IMR-90 (cell line): Measurements from ENCODE around the gene RIMS3. TPM values are rescaled to one million over a fixed set of nuclear protein-coding genes. Genes with fewer than 3 reads are reported as not detected.

ENCODE experiments used
- ATAC-seq: fragments of 200-7000 bp; cut with Tn5 transposase; 2 replicates; pipeline ENCODE4 v1.9.1; 2020; ENCODE audit warnings: low read depth, mild to moderate bottlenecking, moderate library complexity
- BruUV-seq: library from RNA; stranded (reverse); fragments of 400-500 nt; replicated peaks from 2 replicates; lab custom pipeline; 2021; lab: Mats Ljungman, UMichigan
- CTCF ChIA-PET: fragments of 300-600 bp; formaldehyde crosslinking; extraction: SDS; loops from one replicate; lab custom pipeline; 2021; ENCODE audit warnings: antibody characterized with exemption; lab: Yijun Ruan, JAX
- POLR2A ChIA-PET: fragments of 300-600 bp; sonication (Branson Sonifier 250); formaldehyde crosslinking; loops from one replicate; lab custom pipeline; 2022; ENCODE audit warnings: antibody characterized with exemption; ENCODE audit not compliant: unreplicated experiment; lab: Charles Lee
- DNase-seq: peaks from one replicate; pipeline ENCODE4 v3.0.0; 2013
- H2AFZ ChIP-seq: replicated peaks from 2 replicates; pipeline ENCODE3; 2013; ENCODE audit warnings: low read length, mild to moderate bottlenecking; ENCODE audit not compliant: poor library complexity
- H2AK5ac ChIP-seq: 2 replicates; pipeline ENCODE4 v1.6.1; 2013; ENCODE audit warnings: low read depth, low read length, inconsistent platforms
- H2AK9ac ChIP-seq: replicated peaks from 2 replicates; pipeline ENCODE3; 2013; ENCODE audit warnings: mild to moderate bottlenecking, low read depth, low read length, moderate library complexity; ENCODE audit not compliant: poor library complexity
- H2BK120ac ChIP-seq: 2 replicates; pipeline ENCODE4 v1.6.1; 2013; ENCODE audit warnings: low read depth, low read length, inconsistent platforms
- H2BK15ac ChIP-seq: 3 replicates; pipeline ENCODE4 v1.6.1; 2013; ENCODE audit warnings: low read depth, low read length, inconsistent platforms
- H2BK20ac ChIP-seq: 2 replicates; pipeline ENCODE4 v1.6.1; 2013; ENCODE audit warnings: low read depth, mild to moderate bottlenecking, inconsistent platforms, low read length, moderate library complexity
- H2BK5ac ChIP-seq: 2 replicates; pipeline ENCODE4 v1.6.1; 2013; ENCODE audit warnings: mild to moderate bottlenecking, low read depth, low read length, inconsistent platforms; ENCODE audit not compliant: poor library complexity, severe bottlenecking
- H3K14ac ChIP-seq: replicated peaks from 2 replicates; pipeline ENCODE4 v1.6.1; 2013; ENCODE audit warnings: low read depth, low read length, inconsistent platforms
- H3K18ac ChIP-seq: 2 replicates; pipeline ENCODE4 v1.6.1; 2013; ENCODE audit warnings: low read depth, low read length, control low read depth
- H3K23ac ChIP-seq: 2 replicates; pipeline ENCODE4 v1.6.1; 2013; ENCODE audit warnings: low read depth, low read length, inconsistent platforms
- H3K27ac ChIP-seq: 2 replicates; pipeline ENCODE4 v1.5.1; 2013; ENCODE audit warnings: mild to moderate bottlenecking, control low read depth, low read length; ENCODE audit not compliant: insufficient read depth
- H3K27me3 ChIP-seq: 2 replicates; pipeline ENCODE4 v1.6.1; 2013; ENCODE audit warnings: low read length; ENCODE audit not compliant: control insufficient read depth, insufficient read depth
- H3K36me3 ChIP-seq: 2 replicates; pipeline ENCODE4 v1.6.1; 2013; ENCODE audit warnings: low read length, mixed read lengths; ENCODE audit not compliant: control insufficient read depth, insufficient read depth
- H3K4ac ChIP-seq: 2 replicates; pipeline ENCODE4 v1.6.1; 2013; ENCODE audit warnings: low read depth, low read length, inconsistent platforms
- H3K4me1 ChIP-seq: 2 replicates; pipeline ENCODE4 v1.6.1; 2013; ENCODE audit warnings: low read length, mixed read lengths; ENCODE audit not compliant: control insufficient read depth, insufficient read depth
- H3K4me2 ChIP-seq: 2 replicates; pipeline ENCODE4 v1.6.1; 2013; ENCODE audit warnings: low read depth, mild to moderate bottlenecking, control low read depth, low read length, moderate library complexity
- H3K4me3 ChIP-seq: 2 replicates; pipeline ENCODE4 v1.5.1; 2013; ENCODE audit warnings: low read depth, mild to moderate bottlenecking, control low read depth, low read length, moderate library complexity; ENCODE audit not compliant: insufficient read depth
- H3K56ac ChIP-seq: 2 replicates; pipeline ENCODE4 v1.6.1; 2013; ENCODE audit warnings: low read length, inconsistent platforms; ENCODE audit not compliant: insufficient read depth; ENCODE audit errors: extremely low read depth
- H3K79me1 ChIP-seq, 2 experiments: 2 replicates each; pipeline ENCODE4 v1.6.1; 2013; ENCODE audit warnings: low read length in 2 of 2, inconsistent platforms in 1 of 2, low read depth in 1 of 2
- H3K9ac ChIP-seq: 2 replicates; pipeline ENCODE4 v1.6.1; 2013; ENCODE audit warnings: low read depth, low read length, control low read depth
- H3K9me1 ChIP-seq: 2 replicates; pipeline ENCODE4 v1.6.1; 2013; ENCODE audit warnings: low read length, inconsistent platforms; ENCODE audit not compliant: insufficient read depth
- H3K9me3 ChIP-seq: 2 replicates; pipeline ENCODE4 v1.6.1; 2013; ENCODE audit warnings: low read length; ENCODE audit not compliant: control insufficient read depth, insufficient read depth
- H4K20me1 ChIP-seq: 2 replicates; pipeline ENCODE4 v1.6.1; 2013; ENCODE audit warnings: low read length, inconsistent platforms; ENCODE audit not compliant: insufficient read depth
- H4K5ac ChIP-seq: 2 replicates; pipeline ENCODE4 v1.6.1; 2013; ENCODE audit warnings: mild to moderate bottlenecking, low read depth, low read length, control low read depth
- H4K8ac ChIP-seq, 2 experiments: 2 replicates each; pipeline ENCODE4 v1.6.1; 2013; ENCODE audit warnings: low read depth in 2 of 2, low read length in 2 of 2, control low read depth in 1 of 2, inconsistent platforms in 1 of 2
- H4K91ac ChIP-seq: 2 replicates; pipeline ENCODE4 v1.6.1; 2013; ENCODE audit warnings: low read depth, low read length, inconsistent platforms; ENCODE audit not compliant: insufficient read depth
- BHLHE40 ChIP-seq: fragments of 150-350 bp; IDR thresholded peaks from 2 replicates; pipeline ENCODE4 v1.6.1; 2016; ENCODE audit warnings: mild to moderate bottlenecking, low read depth, low read length
- CEBPB ChIP-seq: IDR thresholded peaks from 2 replicates; pipeline ENCODE4 v1.6.1; 2012; ENCODE audit warnings: low read depth, low read length, improper control_type of control experiment
- CHD1 ChIP-seq: IDR thresholded peaks from 2 replicates; pipeline ENCODE4 v1.6.1; 2012; ENCODE audit warnings: low read depth, low read length, improper control_type of control experiment
- ELK1 ChIP-seq: fragments of 150-350 bp; IDR thresholded peaks from 2 replicates; pipeline ENCODE4 v1.6.1; 2016; ENCODE audit warnings: low read depth, mild to moderate bottlenecking, low read length, moderate library complexity, borderline replicate concordance
- FOS ChIP-seq: fragments of 150-350 bp; IDR thresholded peaks from 2 replicates; pipeline ENCODE4 v1.6.1; 2016; ENCODE audit warnings: low read depth, low read length
- MAFK ChIP-seq: IDR thresholded peaks from 2 replicates; pipeline ENCODE4 v1.6.1; 2012; ENCODE audit warnings: low read depth, low read length, improper control_type of control experiment
- MXI1 ChIP-seq: IDR thresholded peaks from 2 replicates; pipeline ENCODE4 v1.6.1; 2012; ENCODE audit warnings: low read depth, mild to moderate bottlenecking, low read length, moderate library complexity, borderline replicate concordance
- NFE2L2 ChIP-seq: fragments of 150-350 bp; IDR thresholded peaks from 2 replicates; pipeline ENCODE4 v1.6.1; 2016; ENCODE audit warnings: low read depth, mild to moderate bottlenecking, low read length
- POLR2A ChIP-seq: IDR thresholded peaks from 2 replicates; pipeline ENCODE4 v1.6.1; 2012; ENCODE audit warnings: mild to moderate bottlenecking, low read depth, low read length
- RAD21 ChIP-seq: IDR thresholded peaks from 2 replicates; pipeline ENCODE4 v1.6.1; 2012; ENCODE audit warnings: low read length, improper control_type of control experiment
- RCOR1 ChIP-seq: IDR thresholded peaks from 2 replicates; pipeline ENCODE4 v1.6.1; 2012; ENCODE audit warnings: mild to moderate bottlenecking, low read length, improper control_type of control experiment; ENCODE audit not compliant: insufficient replicate concordance
- USF2 ChIP-seq: fragments of 150-350 bp; IDR thresholded peaks from 2 replicates; pipeline ENCODE4 v1.6.1; 2017; ENCODE audit warnings: mild to moderate bottlenecking, antibody characterized with exemption, low read length, low read depth
- WGBS, 2 experiments: methylation state at CpG; one replicate each; pipeline versions ENCODE4 v1.1.5 to v1.1.7; 2013; ENCODE audit warnings: missing lambda C conversion rate in 2 of 2; ENCODE audit not compliant: insufficient read length in 1 of 2; ENCODE audit errors: extremely low coverage in 2 of 2; 5-methylcytosine and 5-hydroxymethylcytosine counted together
- dilution Hi-C: fragments of 300-500 bp; cut with HindIII; formaldehyde crosslinking; loops from one replicate; pipeline ENCODE4 v1.14.3; 2018; ENCODE audit warnings: low sequenced_read_pairs; ENCODE audit not compliant: unreplicated experiment
- in situ Hi-C: fragments of 300-500 bp; cut with MboI; formaldehyde crosslinking; loops from 3 replicates; pipeline ENCODE4 v1.14.3; 2019; ENCODE audit warnings: low sequenced_read_pairs, inconsistent platforms, mixed read lengths
- intact Hi-C: fragments of 100-400 bp; cut with micrococcal nuclease; formaldehyde crosslinking; loops from 2 replicates; pipeline ENCODE4 v1.10.0; 2022
- polyA plus RNA-seq, 3 experiments: library from polyadenylated mRNA; depleted of rRNA; stranded (reverse); fragments of >200 nt; gene quantifications; 2 replicates each; pipeline ENCODE4 v1.2.3, GENCODE V29; 2012; ENCODE audit warnings: low replicate concordance in 1 of 3
- total RNA-seq: library from RNA; depleted of rRNA; stranded (reverse); fragments of >200 nt; gene quantifications from 2 replicates; pipeline ENCODE4 v1.2.3, GENCODE V29; 2012
- TF ChIP-seq, protein P1 (sequence below): conservative IDR thresholded peaks from 2 replicates; pipeline ENCODE4 v1.5.1; 2012; ENCODE audit warnings: mild to moderate bottlenecking, low read depth, low read length, improper control_type of control experiment

Gene RIMS3
- total and polyA plus RNA-seq, 2 of the 4 experiments (the other 2 are of a cell fraction): 0.10 to 0.36 TPM

DNA sequence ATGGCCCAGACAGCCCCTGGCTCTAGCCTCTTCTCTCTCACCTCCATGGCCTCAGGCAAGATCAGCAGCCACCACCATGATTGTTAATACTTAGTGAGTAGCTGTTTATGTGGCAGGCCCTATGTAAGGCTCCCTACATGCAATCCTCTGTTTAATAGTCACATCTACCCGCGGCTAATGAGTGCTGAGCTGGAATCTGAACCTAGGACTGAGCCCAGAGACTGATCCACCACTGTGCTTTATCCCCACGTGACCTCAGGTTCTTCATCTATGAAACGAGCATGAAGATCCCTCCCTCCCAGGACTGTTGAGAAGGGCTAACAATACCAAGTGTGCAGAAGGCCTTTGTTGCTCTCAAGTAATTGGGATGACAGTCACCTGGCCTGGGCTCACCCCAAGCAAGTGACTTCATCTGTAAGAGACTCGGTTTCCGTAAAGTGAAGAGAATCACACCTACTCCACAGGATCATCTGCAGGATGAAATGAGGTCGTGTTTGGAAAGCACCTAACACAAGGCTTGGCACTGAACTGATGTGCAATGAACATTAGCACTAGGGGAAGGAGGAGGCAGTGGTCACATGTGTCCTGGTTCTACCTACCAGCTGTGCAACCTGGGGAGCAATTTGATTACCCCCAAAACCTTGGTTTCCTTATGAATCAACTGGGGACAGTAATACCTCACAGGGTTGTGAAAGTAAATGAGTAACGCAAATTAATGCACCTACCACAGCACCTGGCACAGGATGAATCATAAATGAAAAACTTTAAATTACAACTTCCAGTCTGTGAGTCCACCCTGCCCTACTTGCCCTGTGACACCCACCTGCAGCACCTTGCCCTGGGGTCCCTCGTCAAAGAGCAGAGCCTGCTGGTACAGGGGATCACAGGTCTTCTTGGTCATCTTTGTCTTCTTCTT, 37.2 kb downstream of the RIMS3 start:
- no peak overlapping the region for H3K4ac ChIP-seq
- no peak overlapping the region for H2BK5ac ChIP-seq

More for the DNA sequence above, 37.2 kb downstream of the RIMS3 start:
- Histone ChIP-seq H3K9me3 (no peaks in the 10 kb centered on the region), H4K20me1 (no peaks in the 10 kb centered on the region; the same call in 1 of the 2 replicates), H3K23ac (no peak overlapping the region), H2BK120ac (no peak overlapping the region), H4K91ac (no peak overlapping the region), H3K14ac (no peak overlapping the region), H3K36me3 (no peaks in the 10 kb centered on the region), H2BK15ac (no peak overlapping the region), H3K4me2 (no peak overlapping the region), H3K4me1 (no peaks in the 10 kb centered on the region), H2BK20ac (no peak overlapping the region), H3K27ac (no peak overlapping the region), H3K79me1 (no peaks in the 10 kb centered on the region), H4K5ac (no peak overlapping the region), H2AFZ (no peak overlapping the region), H3K4me3 (no peak overlapping the region), H2AK9ac (no peak overlapping the region), H3K9ac (no peak overlapping the region), H2AK5ac (no peak overlapping the region), H3K56ac (no peak overlapping the region), H3K9me1 (no peaks in the 10 kb centered on the region), H3K27me3 (peaks cover 16% of the 10 kb centered on the region; the same call in 1 of the 2 replicates), H3K18ac (no peak overlapping the region), H4K8ac (no peak overlapping the region)
- DNase-seq (no peak), ATAC-seq (no peak)
- BruUV-seq: no TSS peak
- dilution Hi-C loops: no loop called here
- POLR2A ChIA-PET: no interaction called here
- CTCF ChIA-PET: no interaction called here
- TF ChIP-seq RCOR1: no peak
- TF ChIP-seq USF2: no peak
- no peak for TF ChIP-seq POLR2A
- TF ChIP-seq BHLHE40: no peak
- no peak for TF ChIP-seq CHD1
- no peak for TF ChIP-seq CEBPB
- no peak for TF ChIP-seq RAD21
- TF ChIP-seq, protein P1, sequence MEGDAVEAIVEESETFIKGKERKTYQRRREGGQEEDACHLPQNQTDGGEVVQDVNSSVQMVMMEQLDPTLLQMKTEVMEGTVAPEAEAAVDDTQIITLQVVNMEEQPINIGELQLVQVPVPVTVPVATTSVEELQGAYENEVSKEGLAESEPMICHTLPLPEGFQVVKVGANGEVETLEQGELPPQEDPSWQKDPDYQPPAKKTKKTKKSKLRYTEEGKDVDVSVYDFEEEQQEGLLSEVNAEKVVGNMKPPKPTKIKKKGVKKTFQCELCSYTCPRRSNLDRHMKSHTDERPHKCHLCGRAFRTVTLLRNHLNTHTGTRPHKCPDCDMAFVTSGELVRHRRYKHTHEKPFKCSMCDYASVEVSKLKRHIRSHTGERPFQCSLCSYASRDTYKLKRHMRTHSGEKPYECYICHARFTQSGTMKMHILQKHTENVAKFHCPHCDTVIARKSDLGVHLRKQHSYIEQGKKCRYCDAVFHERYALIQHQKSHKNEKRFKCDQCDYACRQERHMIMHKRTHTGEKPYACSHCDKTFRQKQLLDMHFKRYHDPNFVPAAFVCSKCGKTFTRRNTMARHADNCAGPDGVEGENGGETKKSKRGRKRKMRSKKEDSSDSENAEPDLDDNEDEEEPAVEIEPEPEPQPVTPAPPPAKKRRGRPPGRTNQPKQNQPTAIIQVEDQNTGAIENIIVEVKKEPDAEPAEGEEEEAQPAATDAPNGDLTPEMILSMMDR: no peak
- no peak for TF ChIP-seq MXI1
- no peak for TF ChIP-seq FOS
- TF ChIP-seq MAFK: no peak
- no peak for TF ChIP-seq ELK1
- TF ChIP-seq NFE2L2: no peak
- WGBS, 2 experiments: no CpG with 5 or more reads among the region's 9 CpGs
- in situ Hi-C loops: loop anchor here (10.0 to 25.0 kb wide), 2 partner anchors 217 to 334 kb away; no protein-coding TSS in a partner anchor
- intact Hi-C loops: loop anchor here (5.0 kb wide), 1 partner anchor 224 kb away; no protein-coding TSS in a partner anchor
